Stimulated activated CD4-positive, alpha-beta T cell treated with anti-CD3 and anti-CD28 coated beads, Interleukin-2, amount 100 ng/mL, for 24 hours (primary cell): Measurements from ENCODE around the gene SOX3.

Source experiments
- DNase-seq, 2 donors: peaks; one replicate each; pipeline ENCODE4 v3.0.0-alpha.2; 2020

The SOX3 gene

GRCh38 chrX:140504371-140505324 lies at the start of gene SOX3:
Gene SOX3, minus strand, starts transcription at chrX:140505069. Its CDS starts 9 bp downstream, at chrX:140505060.
- no peak for DNase-seq

GRCh38 chrX:140548985-140549384 lies 44.1 kb upstream of the SOX3 start:
- DNase-seq: no peak

GRCh38 chrX:140526171-140526570 lies 21.3 kb upstream of the SOX3 start:
- DNase-seq: no peak

GRCh38 chrX:140525448-140525847 lies 20.6 kb upstream of the SOX3 start:
- DNase-seq: no peak

- no peak for DNase-seq
Observed at GRCh38 chrX:140524556-140524955, 19.7 kb upstream of the SOX3 start.

GRCh38 chrX:140521393-140521792 lies 16.5 kb upstream of the SOX3 start:
- no peak for DNase-seq

GRCh38 chrX:140514554-140514953 lies 9.7 kb upstream of the SOX3 start:
- DNase-seq: no peak

- DNase-seq: no peak
Observed at GRCh38 chrX:140510895-140511295, 6.0 kb upstream of the SOX3 start.

GRCh38 chrX:140510306-140510676 lies 5.4 kb upstream of the SOX3 start:
- DNase-seq: no peak

- DNase-seq: no peak
Observed at GRCh38 chrX:140509468-140510305, 4.8 kb upstream of the SOX3 start.

GRCh38 chrX:140508958-140509357 lies 4.1 kb upstream of the SOX3 start:
- DNase-seq: no peak

GRCh38 chrX:140507982-140508305 lies 3.1 kb upstream of the SOX3 start:
- DNase-seq: no peak

- no peak for DNase-seq
Observed at GRCh38 chrX:140507223-140507981, 2.5 kb upstream of the SOX3 start.

- no peak for DNase-seq
Observed at GRCh38 chrX:140505421-140506337, 810 bp upstream of the SOX3 start.

- no peak for DNase-seq
Observed at GRCh38 chrX:140503714-140504351, 1.0 kb downstream of the SOX3 start.

GRCh38 chrX:140503238-140503601 lies 1.6 kb downstream of the SOX3 start:
- no peak for DNase-seq

GRCh38 chrX:140502491-140503237 lies 2.2 kb downstream of the SOX3 start:
- DNase-seq: no peak

- DNase-seq: no peak
Observed at GRCh38 chrX:140501940-140502468, 2.9 kb downstream of the SOX3 start.

- no peak for DNase-seq
Observed at GRCh38 chrX:140501321-140501720, 3.5 kb downstream of the SOX3 start.

GRCh38 chrX:140500441-140500840 lies 4.4 kb downstream of the SOX3 start:
- no peak for DNase-seq

GRCh38 chrX:140495739-140496138 lies 9.1 kb downstream of the SOX3 start:
- no peak for DNase-seq
